Head of caudate nucleus (tissue), 42 donors: Measurements from ENCODE around the gene GLB1L.
A peak's percentile ranks its signal among the peaks of the same experiment; 100 is the strongest.
"Not testable (repeated sequence)": the region's sequence is repeated elsewhere in the genome, so short reads cannot be mapped to it uniquely, and the experiment has no call there.

Experiments used
- DNase-seq, 42 donors: peaks; one replicate each; pipeline versions ENCODE4 v3.0.0 to v3.0.0-alpha.2; 2020 to 2021; ENCODE audit warnings: mixed read lengths in 7 of 42
- intact Hi-C: fragments of 100-400 bp; cut with DNase I; formaldehyde crosslinking; loops from one replicate; pipeline ENCODE4 v1.15.0; 2022

GLB1L gene

DNA sequence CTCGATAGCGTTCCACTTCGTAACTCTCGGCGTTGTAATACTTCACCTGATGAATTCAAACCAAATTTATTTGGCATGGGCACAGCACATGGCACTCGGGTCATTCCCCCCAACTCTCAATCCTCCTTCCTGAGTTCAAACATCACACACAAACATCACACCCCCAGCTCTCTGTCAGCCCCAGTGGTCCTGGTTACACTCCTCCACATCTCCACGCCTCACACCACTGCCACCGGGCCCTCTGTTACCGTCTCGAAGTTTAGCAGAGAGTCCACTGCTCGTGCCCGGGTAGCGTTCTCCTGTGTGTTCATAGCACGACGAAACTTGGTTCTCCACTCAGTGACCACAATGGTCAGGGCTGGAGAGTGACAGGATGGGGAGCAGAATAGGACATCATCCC lies 31.1 kb downstream of the GLB1L start:
- DNase-seq: no peak
- intact Hi-C loops: no loop called here

- intact Hi-C loops: no loop called here
- DNase-seq: no peak
Observed at GRCh38 chr2:219213486-219214071, 31.7 kb downstream of the GLB1L start.

GRCh38 chr2:219213026-219213415 lies 32.2 kb downstream of the GLB1L start:
- intact Hi-C loops: no loop called here
- no peak for DNase-seq

DNA sequence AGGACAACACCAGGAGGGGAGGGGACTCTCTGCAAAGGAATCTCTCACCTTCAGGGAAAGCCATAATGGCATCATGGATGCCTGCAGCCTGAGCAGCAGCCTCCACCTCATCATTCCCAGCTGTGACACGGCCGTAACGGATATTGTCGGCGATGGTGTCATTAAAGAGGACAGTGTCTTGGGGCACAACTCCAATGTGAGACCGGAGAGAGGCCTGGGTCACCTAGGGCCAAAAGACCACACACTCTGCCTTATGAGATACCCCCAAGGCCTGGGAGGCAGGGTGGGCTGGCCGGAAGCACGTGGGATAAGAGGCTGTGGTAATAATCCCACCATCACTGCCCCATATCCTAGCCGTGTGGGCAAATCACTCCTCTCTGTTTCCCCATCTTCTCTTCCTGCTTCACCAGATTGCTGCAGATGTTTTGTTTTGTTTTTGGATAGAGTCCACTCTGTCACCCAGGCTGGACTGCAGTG lies 34.3 kb downstream of the GLB1L start:
- intact Hi-C loops: no loop called here
- DNase-seq: peak in 2 of 42 donors; percentile 10 to 17

- peak in 2 of 42 donors; percentile 15 to 29 for DNase-seq
- intact Hi-C loops: no loop called here
Observed at GRCh38 chr2:219210196-219210885, 34.9 kb downstream of the GLB1L start.

DNA sequence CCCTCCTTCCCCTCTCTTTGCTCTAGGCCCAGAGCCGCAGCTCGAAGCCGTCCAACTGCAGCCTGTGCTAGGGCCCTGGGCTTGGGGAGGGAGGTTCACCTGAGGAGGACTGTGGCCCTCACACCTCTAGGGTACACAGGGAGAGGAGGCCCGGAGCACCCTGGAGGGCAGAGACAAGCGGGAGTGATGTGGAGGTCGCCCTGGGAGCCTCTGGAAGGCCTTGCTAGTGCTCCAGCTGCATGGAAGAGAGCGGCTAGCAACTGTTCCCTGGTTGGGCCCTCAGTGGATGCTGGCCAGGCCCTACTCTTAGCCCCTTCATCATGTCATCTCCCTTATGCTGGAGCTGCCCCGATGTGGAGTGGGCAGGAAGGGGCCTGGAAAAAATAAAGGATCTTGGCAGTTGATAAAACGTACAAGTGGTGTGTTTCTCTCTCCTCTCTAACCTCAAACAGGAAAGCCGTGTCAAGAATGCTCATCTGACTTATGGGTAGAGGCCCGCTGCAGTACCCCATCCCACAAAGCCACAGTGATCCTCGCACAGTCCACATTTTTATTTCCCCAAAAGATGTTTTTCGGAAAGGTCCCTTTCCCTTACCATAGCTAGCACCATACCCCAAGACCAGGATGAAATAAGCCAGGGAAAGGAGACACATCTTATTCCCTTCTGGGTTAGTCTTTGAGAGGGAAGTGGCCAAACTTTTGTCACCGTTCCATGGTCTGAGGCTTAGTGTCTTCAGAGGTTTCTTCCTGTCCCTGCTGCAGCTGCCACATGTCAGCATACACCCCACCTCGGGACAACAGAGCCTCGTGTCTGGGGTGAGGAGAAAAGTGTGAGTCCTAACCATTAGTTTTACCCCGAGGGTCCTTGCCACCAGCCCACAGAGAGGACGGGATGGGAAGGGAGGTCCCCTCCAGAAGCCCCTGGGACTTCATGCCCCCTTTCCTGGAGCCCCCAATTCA lies 35.7 kb downstream of the GLB1L start:
- intact Hi-C loops: loop anchor here (5.0 kb wide), 1 partner anchor 47 kb away; the partner anchor contains the start of gene NHEJ1
- peak in 2 of 42 donors; percentile 7 to 32 for DNase-seq

GRCh38 chr2:219207884-219208740 lies 37.1 kb downstream of the GLB1L start:
- intact Hi-C loops: loop anchor here (2.0 to 5.0 kb wide), 3 partner anchors 31 to 71 kb away; partner anchors contain the start of genes CNPPD1, DNAJB2 and NHEJ1
- DNase-seq: peak in 2 of 42 donors; percentile 20 to 33

- peak in 2 of 42 donors; percentile 37 to 51 for DNase-seq
- intact Hi-C loops: loop anchor here (2.0 to 5.0 kb wide), 3 partner anchors 31 to 71 kb away; partner anchors contain the start of genes CNPPD1, DNAJB2 and NHEJ1
Observed at GRCh38 chr2:219207134-219207883, 37.9 kb downstream of the GLB1L start.

- DNase-seq: peak; percentile 85 to 99 (median 97)
- intact Hi-C loops: loop anchor here (2.0 to 5.0 kb wide), 3 partner anchors 30 to 72 kb away; partner anchors contain the start of genes CNPPD1, DNAJB2 and NHEJ1
Observed at GRCh38 chr2:219206328-219207133, 38.7 kb downstream of the GLB1L start, which contains the start of gene ZFAND2B. ZFAND2B (plus strand) TSS chr2:219206782; CDS start chr2:219206988, 206 bp downstream.

- DNase-seq: peak in 1 of 42 donors; percentile 3
- intact Hi-C loops: loop anchor here (2.0 to 5.0 kb wide), 3 partner anchors 29 to 73 kb away; partner anchors contain the start of genes CNPPD1, DNAJB2 and NHEJ1
Observed at GRCh38 chr2:219205981-219206327, 39.3 kb downstream of the GLB1L start.

DNA sequence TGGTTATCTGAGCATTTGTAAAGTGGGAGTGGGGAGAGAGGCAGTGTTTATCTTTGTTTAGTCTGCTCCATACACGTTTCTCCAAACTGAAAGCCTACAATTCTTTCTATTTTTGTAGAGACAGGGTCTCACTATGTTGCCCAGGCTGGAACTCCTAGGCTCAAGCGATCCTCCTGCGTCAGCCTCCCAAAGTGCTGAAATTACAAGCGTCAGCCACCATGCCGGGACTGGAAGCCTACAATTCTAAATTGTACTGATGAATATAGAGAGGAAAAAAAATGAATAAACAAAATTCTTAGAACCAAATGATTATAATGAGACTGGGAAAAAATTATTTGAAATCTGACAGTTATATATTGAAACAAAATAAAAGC lies 40.1 kb downstream of the GLB1L start:
- intact Hi-C loops: loop anchor here (5.0 kb wide), 1 partner anchor 43 kb away; the partner anchor contains the start of gene NHEJ1
- DNase-seq: peak in 1 of 42 donors; percentile 10

GRCh38 chr2:219204425-219205164 lies 40.6 kb downstream of the GLB1L start:
- DNase-seq: peak in 1 of 42 donors; percentile 29
- intact Hi-C loops: loop anchor here (5.0 kb wide), 1 partner anchor 42 kb away; the partner anchor contains the start of gene NHEJ1

DNA sequence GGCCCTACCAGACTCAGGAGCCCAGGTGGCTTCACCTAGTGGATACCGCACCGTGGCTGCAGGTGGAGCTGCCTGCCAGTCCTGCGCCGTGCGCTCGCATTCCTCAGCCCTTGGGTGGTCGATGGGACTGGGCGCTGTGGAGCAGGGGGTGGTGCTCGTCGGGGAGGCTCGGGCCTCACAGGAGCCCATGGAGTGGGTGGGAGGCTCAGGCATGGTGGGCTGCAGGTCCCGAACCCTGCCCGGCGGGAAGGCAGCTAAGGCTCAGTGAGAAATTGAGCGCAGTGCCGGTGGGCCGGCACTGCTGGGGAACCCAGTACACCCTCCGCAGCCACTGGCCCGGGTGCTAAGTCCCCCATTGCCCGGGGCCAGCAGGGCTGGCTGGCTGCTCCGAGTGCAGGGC lies 43.9 kb downstream of the GLB1L start:
- DNase-seq: peak in 2 of 42 donors; percentile 4 to 12
- intact Hi-C loops: not testable (repeated sequence)

GRCh38 chr2:219200502-219201326 lies 44.5 kb downstream of the GLB1L start:
- intact Hi-C loops: not testable (repeated sequence)
- DNase-seq: peak in 4 of 42 donors; percentile 14 to 40 (median 28)
